GM10266 (cell line): ENCODE measurements around the gene XAB2.
A peak's percentile ranks its signal among the peaks of the same experiment; 100 is the strongest.

ENCODE experiments used
- DNase-seq: peaks from one replicate; pipeline ENCODE4 v3.0.0; 2012; ENCODE audit errors: extremely low spot score
- TF ChIP-seq, protein P1 (sequence below): IDR thresholded peaks from 2 replicates; pipeline ENCODE4 v1.5.1; 2012; ENCODE audit warnings: mild to moderate bottlenecking, low read depth; ENCODE audit not compliant: control insufficient read depth, insufficient read depth; ENCODE audit errors: missing control alignments

Gene XAB2

GRCh38 chr19:7661744-7662538, 32.6 kb upstream of the XAB2 start:
- TF ChIP-seq, protein P1, sequence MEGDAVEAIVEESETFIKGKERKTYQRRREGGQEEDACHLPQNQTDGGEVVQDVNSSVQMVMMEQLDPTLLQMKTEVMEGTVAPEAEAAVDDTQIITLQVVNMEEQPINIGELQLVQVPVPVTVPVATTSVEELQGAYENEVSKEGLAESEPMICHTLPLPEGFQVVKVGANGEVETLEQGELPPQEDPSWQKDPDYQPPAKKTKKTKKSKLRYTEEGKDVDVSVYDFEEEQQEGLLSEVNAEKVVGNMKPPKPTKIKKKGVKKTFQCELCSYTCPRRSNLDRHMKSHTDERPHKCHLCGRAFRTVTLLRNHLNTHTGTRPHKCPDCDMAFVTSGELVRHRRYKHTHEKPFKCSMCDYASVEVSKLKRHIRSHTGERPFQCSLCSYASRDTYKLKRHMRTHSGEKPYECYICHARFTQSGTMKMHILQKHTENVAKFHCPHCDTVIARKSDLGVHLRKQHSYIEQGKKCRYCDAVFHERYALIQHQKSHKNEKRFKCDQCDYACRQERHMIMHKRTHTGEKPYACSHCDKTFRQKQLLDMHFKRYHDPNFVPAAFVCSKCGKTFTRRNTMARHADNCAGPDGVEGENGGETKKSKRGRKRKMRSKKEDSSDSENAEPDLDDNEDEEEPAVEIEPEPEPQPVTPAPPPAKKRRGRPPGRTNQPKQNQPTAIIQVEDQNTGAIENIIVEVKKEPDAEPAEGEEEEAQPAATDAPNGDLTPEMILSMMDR = no peak

GRCh38 chr19:7658219-7658686, 28.9 kb upstream of the XAB2 start:
- TF ChIP-seq, protein P1 = no peak
- DNase-seq = peak; percentile 94

More at GRCh38 chr19:7661744-7662538, 32.6 kb upstream of the XAB2 start:
- DNase-seq = no peak

- TF ChIP-seq, protein P1 = no peak
These were observed 27.9 kb upstream of the XAB2 start for GRCh38 chr19:7657131-7657751.

DNA sequence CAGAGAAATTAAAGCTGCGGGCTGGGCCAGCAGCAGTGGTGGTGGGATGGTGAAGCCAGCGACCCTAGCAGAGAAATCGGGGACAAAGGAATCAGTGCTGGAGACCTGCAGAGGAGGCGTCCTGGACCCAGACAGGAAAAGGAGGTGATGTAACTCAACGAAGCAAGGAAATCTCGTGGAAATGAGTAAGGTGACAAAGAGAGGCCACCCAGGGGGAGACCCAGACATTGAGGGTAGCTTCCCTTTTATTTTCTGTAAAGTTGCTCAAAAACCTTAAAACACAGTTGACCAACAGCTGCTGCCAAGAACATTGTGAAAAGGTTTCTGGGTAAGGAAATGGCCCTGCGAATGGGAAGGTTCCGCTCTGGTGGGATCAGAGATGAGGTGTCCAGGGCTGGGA, 26.2 kb upstream of the XAB2 start:
- no peak for DNase-seq
- TF ChIP-seq, protein P1 = no peak

More at GRCh38 chr19:7657131-7657751, 27.9 kb upstream of the XAB2 start:
- DNase-seq = no peak

GRCh38 chr19:7654401-7654800, 25.1 kb upstream of the XAB2 start:
- TF ChIP-seq, protein P1 = no peak
- no peak for DNase-seq

- TF ChIP-seq, protein P1 = peak; percentile 93
- DNase-seq = peak; percentile 91
These were observed 22.8 kb upstream of the XAB2 start for GRCh38 chr19:7652061-7652641.

- DNase-seq = no peak
- TF ChIP-seq, protein P1 = no peak
These were observed 20.8 kb upstream of the XAB2 start for GRCh38 chr19:7650148-7650547.
